GM12865 (cell line): Measurements from ENCODE around the gene SLCO3A1.

Source experiments
- DNase-seq: peaks from one replicate; pipeline ENCODE4 v3.0.0; 2010; ENCODE audit warnings: low read depth
- H3K4me3 ChIP-seq: 2 replicates; pipeline ENCODE4 v1.5.1; 2011; ENCODE audit warnings: mild to moderate bottlenecking, low read depth, low read length, control low read depth
- CTCF ChIP-seq: IDR thresholded peaks from 2 replicates; pipeline ENCODE4 v1.5.1; 2011; ENCODE audit warnings: low read length, control low read depth, low read depth, inconsistent platforms; ENCODE audit not compliant: insufficient read depth; ENCODE audit errors: missing control alignments

SLCO3A1 gene

DNA sequence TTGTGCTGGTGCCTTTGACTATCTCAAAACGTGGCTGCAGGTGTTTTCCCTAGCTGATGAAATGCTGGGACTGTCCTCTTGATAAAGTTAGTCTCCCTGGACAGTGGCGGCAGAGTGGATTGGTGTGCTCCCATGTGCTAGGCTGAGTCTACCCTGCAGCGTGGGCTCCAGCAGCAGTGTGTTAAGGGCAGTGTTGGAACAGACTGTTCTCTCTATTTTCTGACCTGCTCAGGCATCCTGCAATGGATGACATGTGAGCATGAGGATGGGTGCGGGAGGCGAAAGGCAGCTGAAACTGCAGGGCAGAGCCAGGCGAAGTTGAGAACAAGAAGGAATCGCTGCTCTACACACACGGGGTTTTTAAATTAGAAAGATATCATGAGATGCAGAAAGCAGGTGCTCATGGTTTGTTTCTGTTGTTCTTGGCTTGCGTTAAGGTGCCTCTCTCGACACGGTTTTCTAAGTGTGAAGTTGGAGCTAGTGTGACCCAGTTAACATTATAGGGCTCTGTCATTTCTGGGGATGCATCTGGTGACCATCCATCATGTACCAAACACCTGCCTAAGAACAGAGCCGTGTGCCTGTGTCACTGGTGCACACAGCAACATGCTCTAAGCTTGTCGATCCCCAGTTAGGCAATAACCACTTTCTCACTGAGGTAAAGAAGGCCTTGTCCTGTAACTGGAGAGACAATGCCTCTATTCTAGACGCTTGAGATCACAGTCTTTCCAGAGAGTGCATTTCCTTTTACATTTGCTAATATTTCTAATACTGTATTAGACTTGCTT, 44.3 kb downstream of the SLCO3A1 start:
- no peak overlapping the region for H3K4me3 ChIP-seq
- no peak for TF ChIP-seq CTCF
- DNase-seq, result no peak

GRCh38 chr15:91898843-91899242, 45.3 kb downstream of the SLCO3A1 start:
- no peak for TF ChIP-seq CTCF
- DNase-seq, result no peak

DNA sequence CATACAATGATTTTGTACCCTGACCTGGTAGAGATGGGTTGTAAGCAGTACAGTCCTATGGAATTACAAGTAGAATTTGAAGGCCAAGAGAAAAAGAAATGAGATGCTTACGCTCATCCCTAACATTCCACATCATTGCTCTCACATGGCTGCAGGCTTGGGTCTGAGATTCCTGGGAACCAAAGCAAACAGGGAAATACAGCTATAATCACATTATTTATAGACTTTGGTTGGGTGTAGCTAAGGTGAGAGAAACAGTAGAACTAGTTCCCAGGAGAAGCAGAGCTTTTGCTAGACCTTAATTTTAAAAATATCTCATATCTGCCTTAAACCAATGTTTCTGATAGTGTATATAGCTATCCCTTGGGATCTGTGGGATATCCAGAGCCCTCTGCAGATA, 51.4 kb downstream of the SLCO3A1 start:
- no peak for TF ChIP-seq CTCF
- H3K4me3 ChIP-seq, result no peak overlapping the region
- no peak for DNase-seq

More at GRCh38 chr15:91898843-91899242, 45.3 kb downstream of the SLCO3A1 start:
- H3K4me3 ChIP-seq, result no peak overlapping the region

- H3K4me3 ChIP-seq, result no peak overlapping the region
- no peak for TF ChIP-seq CTCF
- DNase-seq, result no peak
Observed at GRCh38 chr15:91908391-91908790, 54.9 kb downstream of the SLCO3A1 start.

DNA sequence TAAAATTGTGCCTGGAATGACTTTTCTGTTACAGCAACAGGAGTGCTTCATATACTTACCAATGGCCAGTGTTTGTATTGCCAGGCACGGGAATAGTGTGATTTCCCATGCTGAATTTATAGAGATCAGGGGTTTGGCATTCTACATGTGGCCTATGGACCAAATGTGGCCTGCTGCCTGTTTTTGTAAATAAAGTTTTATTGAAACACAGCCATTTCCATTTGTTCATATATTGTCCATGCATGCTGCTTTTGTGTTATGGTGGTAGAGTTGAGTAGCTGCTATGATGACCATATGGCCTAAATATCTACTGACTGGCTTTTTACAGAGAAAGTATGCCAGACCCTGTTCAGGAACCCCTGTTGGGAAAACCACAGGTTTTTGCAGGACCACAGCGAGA, 55.6 kb downstream of the SLCO3A1 start:
- DNase-seq, result no peak
- no peak for TF ChIP-seq CTCF
- no peak overlapping the region for H3K4me3 ChIP-seq

DNA sequence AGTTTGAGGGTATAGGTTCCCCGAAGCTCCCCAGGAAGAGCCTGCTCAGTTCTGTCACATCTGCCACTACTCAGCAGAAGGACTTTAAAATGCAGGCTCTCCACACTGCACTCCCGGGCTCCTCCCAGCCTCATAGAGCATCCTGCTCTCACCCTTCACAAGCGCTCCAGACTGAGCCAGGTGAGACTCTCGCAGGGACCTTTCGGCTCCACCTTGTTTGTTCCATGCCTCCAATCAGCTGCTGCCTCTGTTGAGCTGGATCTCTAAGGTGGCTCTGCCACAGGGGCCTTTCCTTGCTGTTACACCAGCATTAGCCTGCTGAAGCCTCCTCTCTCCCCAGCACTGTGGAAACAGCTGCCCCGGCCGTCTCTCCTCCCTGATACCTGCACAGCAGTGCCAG, 56.1 kb downstream of the SLCO3A1 start:
- DNase-seq, result no peak
- H3K4me3 ChIP-seq, result no peak overlapping the region
- TF ChIP-seq CTCF, result no peak

DNA sequence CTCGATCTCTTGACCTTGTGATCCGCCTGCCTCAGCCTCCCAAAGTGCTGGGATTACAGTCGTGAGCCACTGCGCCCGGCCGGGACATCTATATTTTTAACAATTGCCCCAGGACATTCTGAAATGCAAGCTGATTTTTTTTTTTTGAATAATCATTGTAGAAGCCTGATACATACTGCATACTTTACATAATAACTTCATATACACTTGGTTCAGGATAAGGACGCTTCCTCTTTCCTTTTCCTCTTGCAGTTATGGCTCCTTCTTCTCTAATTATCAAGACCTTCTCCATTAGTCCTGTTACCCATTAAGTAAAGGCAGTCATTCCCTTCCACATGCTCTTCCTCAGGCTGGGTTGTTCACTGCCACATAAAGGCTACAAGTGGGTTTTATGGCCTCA, 58.3 kb downstream of the SLCO3A1 start:
- no peak overlapping the region for H3K4me3 ChIP-seq
- DNase-seq, result no peak
- no peak for TF ChIP-seq CTCF
